ENCODE measurements around the gene OSM. TPM values are rescaled to one million over a fixed set of nuclear protein-coding genes. Genes with fewer than 3 reads are reported as not detected.

The OSM gene
- total and polyA plus RNA-seq, 5 experiments from 2014 or later = 0.81 to 11.6 (median 4.4) TPM

DNA sequence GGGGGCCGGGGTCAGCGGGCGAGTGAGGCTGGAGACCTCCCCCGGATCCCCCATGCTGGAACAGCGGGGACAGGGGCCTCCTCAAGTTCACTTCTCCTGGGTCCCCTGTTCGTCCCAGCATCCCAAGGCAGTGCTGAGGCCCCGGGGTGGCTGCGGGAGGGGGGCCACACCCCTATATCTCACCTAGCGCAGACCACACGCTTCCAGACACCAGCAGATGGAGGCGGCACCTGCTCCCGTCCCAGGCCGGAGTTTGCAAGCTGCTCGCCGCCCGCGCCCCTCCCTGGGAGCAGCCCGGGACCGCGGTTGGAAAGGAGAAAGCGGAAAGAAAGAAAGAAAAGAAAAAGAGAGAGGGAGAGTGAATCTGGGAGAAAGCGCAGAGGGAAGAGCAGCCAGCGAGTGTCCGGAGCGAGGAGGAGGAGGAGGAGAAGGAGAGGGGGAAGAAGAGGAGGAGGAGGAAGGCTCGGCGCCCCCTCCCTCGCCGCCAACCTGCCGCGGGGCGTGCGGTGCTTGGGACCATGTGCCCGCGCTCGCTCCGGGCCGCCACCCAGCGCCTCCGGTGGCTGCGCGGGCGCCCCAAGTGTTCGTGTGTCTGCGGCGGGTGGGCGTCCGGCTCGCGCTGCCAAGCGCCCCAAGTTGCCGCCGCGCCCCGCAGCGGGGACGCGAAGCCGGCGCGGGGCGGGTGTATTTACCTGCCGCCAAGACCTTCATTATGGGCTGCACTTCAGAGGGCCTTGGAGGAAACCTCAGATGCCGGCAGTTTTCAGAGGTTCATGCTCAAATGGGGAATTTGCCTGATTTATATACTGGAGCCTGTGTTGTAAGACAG, 20.5 kb downstream of the OSM start, which contains the start of gene LIF:
Gene LIF, minus strand, starts transcription at position 775 of the 829 bp plus-strand sequence. Its CDS starts 64 bp downstream, at position 711.
- H3K27me3 Mint-ChIP-seq = peaks cover 2 to 34% (median 13%) of the 10 kb centered on the region in 5 donors
- H3K4me1 Mint-ChIP-seq = peaks cover 23 to 38% (median 29%) of the 10 kb centered on the region in 4 donors
- no peaks in the 10 kb centered on the region for H3K9me3 Mint-ChIP-seq
- peak within 1 kb of the TSS in 2 of 10 donors; percentile 69 to 73 for H3K27ac Mint-ChIP-seq
- H3K36me3 Mint-ChIP-seq = no peaks in the 10 kb centered on the region
- DNase-seq (peak in 8 of 10 donors; percentile 31 to 57 (median 48)), ATAC-seq (peak; percentile 92 to 97)
- peak within 1 kb of the TSS; percentile 81 to 90 (median 83) for H3K4me3 Mint-ChIP-seq
- POLR2A ChIA-PET = interaction anchor here (0.6 kb wide), 2 partner anchors 9 to 677 kb away, joined by 3 to 6 read pairs; no protein-coding TSS in a partner anchor

DNA sequence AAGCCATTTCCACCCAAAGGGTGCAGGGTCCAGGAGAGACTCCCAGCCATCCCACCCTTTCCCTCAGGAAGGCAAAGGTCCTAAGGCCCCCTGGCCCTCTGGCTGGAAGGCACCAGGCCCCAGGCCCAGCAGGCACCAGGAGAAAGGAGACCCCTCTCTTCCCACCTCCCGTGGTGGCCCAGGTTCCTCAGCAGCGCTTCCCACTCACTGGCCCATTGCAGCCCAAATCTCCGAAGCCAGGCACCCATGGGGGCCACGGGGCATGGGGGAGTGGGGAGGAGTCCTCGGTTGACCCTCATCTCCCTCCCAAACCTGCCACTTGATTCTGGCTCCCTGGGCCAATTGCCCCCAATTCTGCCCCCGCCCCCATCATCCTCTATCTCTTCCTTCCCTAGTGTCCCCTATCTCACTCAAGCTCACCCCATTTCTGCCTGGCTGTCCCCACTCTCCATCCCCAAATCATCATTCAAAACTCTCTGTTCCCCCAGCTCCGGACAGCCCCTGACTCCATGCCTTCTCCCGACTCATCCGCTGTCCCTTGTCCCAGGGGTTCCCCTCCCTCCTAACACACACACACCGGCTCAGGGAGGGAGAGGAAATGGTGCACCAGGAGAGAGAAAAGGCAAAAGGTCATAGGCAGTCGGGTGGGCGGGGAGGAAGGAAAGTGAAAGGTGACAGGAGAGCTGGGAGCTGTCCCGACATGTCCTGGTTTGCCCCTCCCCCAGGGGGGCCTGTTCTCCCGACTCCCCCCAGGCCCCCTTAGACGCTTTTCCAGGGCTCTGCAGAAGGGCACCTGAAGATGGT, 21.3 kb downstream of the OSM start:
- Mint-ChIP-seq H3K27ac (peak overlapping the region in 1 of 10 donors; percentile 73), H3K27me3 (peaks cover 2 to 34% (median 13%) of the 10 kb centered on the region in 5 donors), H3K36me3 (no peaks in the 10 kb centered on the region), H3K9me3 (no peaks in the 10 kb centered on the region), H3K4me1 (peaks cover 23 to 38% (median 30%) of the 10 kb centered on the region in 4 donors), H3K4me3 (peak overlapping the region; percentile 55 to 90 (median 82))
- POLR2A ChIA-PET = no interaction called here
- ATAC-seq (no peak), DNase-seq (no peak)

DNA sequence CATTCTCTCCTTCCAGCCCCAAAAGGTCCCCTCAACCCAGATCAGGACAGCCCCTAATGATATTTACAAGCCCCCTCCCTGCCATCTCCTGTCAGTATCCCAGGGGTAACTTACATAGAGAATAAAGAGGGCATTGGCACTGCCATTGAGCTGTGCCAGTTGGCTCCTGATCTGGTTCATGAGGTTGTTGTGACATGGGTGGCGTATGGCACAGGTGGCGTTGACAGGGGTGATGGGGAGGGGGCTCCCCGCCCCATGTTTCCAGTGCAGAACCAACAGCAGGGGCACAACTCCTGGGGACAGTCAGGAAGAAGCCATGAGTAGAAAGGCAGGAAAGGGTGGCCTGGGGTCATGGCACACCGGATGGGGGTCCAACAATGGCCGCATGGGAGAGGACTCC, 22.0 kb downstream of the OSM start:
- Mint-ChIP-seq H3K27me3 (peaks cover 2 to 34% (median 13%) of the 10 kb centered on the region in 5 donors), H3K36me3 (no peaks in the 10 kb centered on the region), H3K9me3 (no peaks in the 10 kb centered on the region), H3K27ac (peak overlapping the region in 1 of 10 donors; percentile 30), H3K4me3 (peak overlapping the region in 7 of 10 donors; percentile 25 to 90 (median 62)), H3K4me1 (peaks cover 23 to 38% (median 30%) of the 10 kb centered on the region in 4 donors)
- ATAC-seq = no peak
- POLR2A ChIA-PET = no interaction called here
- no peak for DNase-seq

DNA sequence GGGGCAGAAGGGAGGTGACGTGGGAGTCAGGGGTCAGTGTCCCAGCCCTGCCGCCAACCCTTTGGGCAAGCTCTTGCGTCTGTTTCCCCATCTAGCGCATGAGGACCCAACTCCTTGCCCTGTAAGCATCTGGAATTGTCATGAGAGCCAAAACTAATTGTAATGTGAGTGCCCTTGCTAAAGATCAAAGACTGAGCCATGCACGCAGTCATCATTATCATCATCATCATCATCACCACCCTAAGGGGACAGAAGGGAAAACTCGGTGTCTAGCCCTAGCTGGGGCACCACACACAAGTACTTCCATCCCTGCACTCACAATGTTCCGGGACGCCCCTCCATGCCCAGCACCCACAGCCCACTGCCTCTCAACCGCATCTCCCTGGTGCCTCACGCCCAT, 22.6 kb downstream of the OSM start:
- H3K9me3 Mint-ChIP-seq = no peaks in the 10 kb centered on the region
- peak overlapping the region in 4 of 10 donors; percentile 8 to 45 (median 24) for H3K4me3 Mint-ChIP-seq
- peak overlapping the region in 2 of 10 donors; percentile 5 to 30 for H3K27ac Mint-ChIP-seq
- DNase-seq = no peak
- POLR2A ChIA-PET = no interaction called here
- H3K4me1 Mint-ChIP-seq = peaks cover 23 to 37% (median 28%) of the 10 kb centered on the region in 4 donors
- no peaks in the 10 kb centered on the region for H3K36me3 Mint-ChIP-seq
- peaks cover 2 to 34% (median 13%) of the 10 kb centered on the region in 5 donors for H3K27me3 Mint-ChIP-seq
- ATAC-seq = no peak

DNA sequence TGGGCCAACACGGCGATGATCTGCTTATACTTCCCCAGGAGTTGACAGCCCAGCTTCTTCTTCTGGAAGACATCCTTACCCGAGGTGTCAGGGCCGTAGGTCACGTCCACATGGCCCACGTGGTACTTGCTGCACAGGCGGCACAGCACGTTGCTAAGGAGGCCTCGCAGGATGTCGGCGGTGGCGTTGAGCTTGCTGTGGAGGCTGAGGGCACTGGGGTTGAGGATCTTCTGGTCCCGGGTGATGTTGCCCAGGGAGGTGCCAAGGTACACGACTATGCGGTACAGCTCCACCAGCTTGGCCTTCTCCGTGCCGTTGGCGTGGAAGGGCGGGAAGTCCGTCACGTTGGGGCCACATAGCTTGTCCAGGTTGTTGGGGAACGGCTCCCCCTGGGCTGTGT, 23.0 kb downstream of the OSM start:
- no peak for DNase-seq
- Mint-ChIP-seq H3K4me3 (peak overlapping the region in 1 of 10 donors; percentile 45), H3K4me1 (peaks cover 21 to 33% (median 27%) of the 10 kb centered on the region in 4 donors), H3K9me3 (no peaks in the 10 kb centered on the region), H3K27me3 (peaks cover 2 to 30% (median 13%) of the 10 kb centered on the region in 5 donors), H3K36me3 (no peaks in the 10 kb centered on the region), H3K27ac (peak overlapping the region in 1 of 10 donors; percentile 5)
- ATAC-seq = no peak
- POLR2A ChIA-PET = no interaction called here

DNA sequence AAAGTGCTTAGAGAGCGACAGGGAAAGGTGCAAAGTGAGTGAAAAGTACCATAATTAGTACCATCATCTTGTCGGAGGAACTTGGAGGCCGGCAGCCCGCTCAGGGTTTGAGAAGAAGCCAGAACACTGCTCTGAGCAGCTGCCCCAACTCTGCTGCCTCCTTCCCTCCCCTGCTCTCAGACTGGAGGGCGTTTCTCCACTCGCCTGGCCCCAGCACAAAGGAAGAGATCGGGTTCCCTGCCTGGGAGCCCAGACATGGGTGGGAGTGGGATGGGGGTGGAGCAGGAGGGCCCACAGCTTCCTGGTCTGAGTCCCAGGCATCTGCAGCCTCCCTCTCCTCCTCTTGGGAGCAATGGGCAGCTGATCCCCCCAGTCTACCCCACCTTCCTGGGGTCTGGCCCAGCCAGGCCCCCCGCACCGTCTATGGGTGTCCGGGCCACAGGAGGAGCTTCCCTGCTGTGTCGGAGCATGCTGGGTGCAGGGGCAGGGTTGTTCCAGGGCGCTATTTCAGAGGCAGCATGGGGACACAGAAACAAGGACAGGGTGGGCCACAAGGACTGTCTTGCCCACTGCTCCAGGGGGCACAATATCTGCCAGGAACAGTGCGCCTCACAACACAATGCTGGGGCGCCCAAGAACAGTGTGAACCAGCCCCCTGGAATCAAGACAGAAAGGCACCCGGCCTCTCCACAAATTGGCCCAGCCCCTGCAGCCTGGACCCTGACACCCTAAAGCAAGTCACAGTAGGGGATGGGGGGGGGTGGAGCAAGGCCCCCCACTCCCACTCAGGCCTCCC, 24.9 kb downstream of the OSM start:
- H3K4me3 Mint-ChIP-seq = no peak overlapping the region
- H3K27me3 Mint-ChIP-seq = peaks cover 0 to 13% (median 2%) of the 10 kb centered on the region in 5 donors
- H3K9me3 Mint-ChIP-seq = no peaks in the 10 kb centered on the region
- no peak overlapping the region for H3K27ac Mint-ChIP-seq
- no peaks in the 10 kb centered on the region for H3K36me3 Mint-ChIP-seq
- POLR2A ChIA-PET = no interaction called here
- peaks cover 10 to 16% (median 12%) of the 10 kb centered on the region in 4 donors for H3K4me1 Mint-ChIP-seq
- DNase-seq (no peak), ATAC-seq (no peak)

DNA sequence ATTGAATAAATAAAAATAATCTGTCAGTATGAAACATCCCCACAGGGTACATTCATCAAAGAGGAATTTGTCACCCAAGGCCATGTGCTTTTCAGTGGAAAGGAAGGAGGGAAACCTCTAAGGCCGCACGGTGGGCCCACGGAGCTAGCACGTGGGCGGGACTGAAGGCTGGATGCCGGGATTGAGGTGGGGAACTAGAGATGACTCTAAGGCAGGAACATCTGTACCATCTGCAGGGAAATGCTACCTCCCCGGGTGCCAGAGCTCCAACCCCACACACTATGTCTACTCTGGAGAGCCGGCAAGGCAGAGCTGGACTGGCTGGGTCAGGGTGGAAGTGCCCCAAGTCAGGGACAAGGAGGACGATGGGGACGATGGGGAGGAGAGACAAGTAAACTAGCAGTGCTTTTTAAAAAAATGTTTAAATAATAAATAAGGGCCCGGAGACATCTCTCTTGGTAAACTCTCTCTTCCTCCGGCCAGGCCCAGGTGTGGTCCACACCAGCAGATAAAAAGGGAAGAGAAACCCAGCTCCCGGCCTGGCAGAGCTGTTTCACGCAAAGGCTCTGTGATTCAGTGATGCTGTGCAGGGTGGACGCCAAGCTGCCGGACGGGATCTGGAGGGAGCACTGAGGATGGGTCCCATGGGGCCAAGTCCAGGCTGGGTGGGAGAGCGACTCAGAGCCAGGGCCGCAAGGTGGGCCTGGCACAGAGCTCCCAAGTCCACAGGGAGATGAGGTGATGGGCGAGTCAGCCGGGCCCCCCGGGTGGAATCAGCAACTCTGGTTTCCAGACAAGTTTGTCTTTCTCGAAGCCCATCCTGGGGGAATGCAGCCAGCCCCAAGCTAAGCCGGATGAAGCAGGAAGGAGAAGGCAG, 25.9 kb downstream of the OSM start:
- H3K4me3 Mint-ChIP-seq = no peak overlapping the region
- H3K9me3 Mint-ChIP-seq = no peaks in the 10 kb centered on the region
- peaks cover 5 to 6% (median 5%) of the 10 kb centered on the region in 4 donors for H3K4me1 Mint-ChIP-seq
- no peak for DNase-seq
- H3K36me3 Mint-ChIP-seq = no peaks in the 10 kb centered on the region
- ATAC-seq = no peak
- H3K27me3 Mint-ChIP-seq = peaks cover 0 to 3% (median 0%) of the 10 kb centered on the region in 5 donors
- POLR2A ChIA-PET = interaction anchor here (0.6 kb wide), 1 partner anchor 91 kb away, joined by 3 read pairs; no protein-coding TSS in a partner anchor
- H3K27ac Mint-ChIP-seq = no peak overlapping the region

DNA sequence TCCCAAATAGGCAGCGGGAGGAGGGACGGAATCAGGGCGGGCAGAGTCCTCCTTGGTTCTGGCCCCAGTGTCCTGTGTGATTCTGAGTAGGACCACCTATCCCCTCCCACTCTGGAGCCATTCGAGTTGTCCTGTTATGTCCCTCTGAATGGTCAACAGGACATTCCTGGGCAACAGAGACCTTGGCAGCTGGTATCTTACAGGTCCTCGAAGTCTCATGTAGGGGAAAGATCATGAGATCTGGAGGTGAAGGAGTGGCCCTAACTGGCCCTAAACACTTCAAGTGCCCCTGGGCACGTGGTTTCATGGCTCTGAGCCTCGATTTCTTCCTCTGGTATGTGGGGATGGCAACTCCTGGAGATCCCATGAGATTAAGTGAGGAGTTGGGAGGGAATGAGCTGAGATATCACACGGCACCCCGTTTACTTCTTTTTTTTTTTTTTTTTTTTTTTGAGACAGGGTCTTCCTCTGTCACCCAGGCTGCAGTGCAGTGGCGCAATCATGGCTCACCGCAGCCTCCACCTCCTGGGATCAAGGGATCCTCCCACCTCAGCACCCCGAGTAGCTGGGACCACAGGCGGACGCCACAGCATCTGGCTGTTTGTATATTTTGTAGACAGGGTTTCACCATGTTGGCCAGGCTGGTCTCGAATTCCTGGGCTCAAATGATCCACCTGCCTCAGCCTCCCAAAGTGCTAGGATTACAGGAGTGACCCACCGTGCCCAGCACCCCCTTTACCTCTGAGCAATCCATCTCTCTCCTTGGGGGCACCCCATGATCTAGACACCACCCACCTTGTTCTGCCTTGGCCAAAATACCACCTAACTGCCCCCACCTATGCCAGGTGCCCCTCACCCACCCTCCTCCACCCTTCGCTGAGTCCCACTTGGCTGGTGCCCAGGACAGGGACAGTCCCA, 26.9 kb downstream of the OSM start:
- ATAC-seq (no peak), DNase-seq (no peak)
- no peak overlapping the region for H3K27ac Mint-ChIP-seq
- H3K4me1 Mint-ChIP-seq = peaks cover 0 to 5% (median 3%) of the 10 kb centered on the region in 4 donors
- no peaks in the 10 kb centered on the region for H3K36me3 Mint-ChIP-seq
- POLR2A ChIA-PET = no interaction called here
- H3K9me3 Mint-ChIP-seq = no peaks in the 10 kb centered on the region
- H3K4me3 Mint-ChIP-seq = no peak overlapping the region
- no peaks in the 10 kb centered on the region for H3K27me3 Mint-ChIP-seq

DNA sequence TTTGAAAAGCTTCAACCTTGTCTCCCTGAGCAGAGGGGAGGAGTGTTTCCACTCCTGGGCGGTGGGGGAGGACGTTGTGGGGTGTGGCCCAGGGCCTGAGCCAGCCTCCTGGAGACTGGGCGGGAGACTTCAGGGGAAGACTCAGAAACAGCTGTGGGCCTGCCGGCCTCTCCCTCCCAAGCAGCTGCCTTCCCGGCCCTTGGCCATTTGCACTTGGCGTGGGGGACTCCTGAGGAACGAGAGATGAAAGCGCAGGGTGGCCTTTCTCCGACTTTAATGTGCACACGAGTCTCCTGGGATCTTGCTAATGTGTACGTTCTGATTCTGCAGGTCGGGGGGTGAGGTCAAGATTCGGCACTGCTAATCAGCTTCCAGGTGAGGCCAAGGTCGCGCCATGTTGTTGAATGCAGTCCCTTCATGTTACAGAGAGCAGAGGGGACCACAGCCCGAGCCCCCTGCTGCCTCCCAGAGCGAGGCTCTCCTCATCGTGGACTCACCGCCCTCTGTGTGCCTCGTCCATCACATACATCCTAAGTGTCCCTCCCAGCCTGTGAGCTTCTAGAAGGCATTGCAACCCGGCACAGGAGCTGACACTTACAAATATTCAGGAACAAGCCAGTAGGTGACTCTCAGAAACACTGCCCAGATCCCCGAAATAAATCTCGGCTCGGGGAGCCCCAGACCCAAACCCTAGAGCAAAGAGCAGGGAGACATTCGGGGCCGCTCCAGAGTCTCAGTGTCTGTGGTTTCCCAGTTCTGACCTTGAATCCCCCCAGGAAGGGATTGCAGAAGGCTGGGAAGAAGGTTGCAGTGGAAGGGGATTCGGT, 27.8 kb downstream of the OSM start:
- peaks cover 0 to 3% (median 2%) of the 10 kb centered on the region in 4 donors for H3K4me1 Mint-ChIP-seq
- ATAC-seq = no peak
- no peaks in the 10 kb centered on the region for H3K27me3 Mint-ChIP-seq
- DNase-seq = no peak
- H3K9me3 Mint-ChIP-seq = no peaks in the 10 kb centered on the region
- no peaks in the 10 kb centered on the region for H3K36me3 Mint-ChIP-seq
- peak overlapping the region in 3 of 10 donors; percentile 29 to 82 (median 50) for H3K27ac Mint-ChIP-seq
- no peak overlapping the region for H3K4me3 Mint-ChIP-seq
- POLR2A ChIA-PET = no interaction called here

DNA sequence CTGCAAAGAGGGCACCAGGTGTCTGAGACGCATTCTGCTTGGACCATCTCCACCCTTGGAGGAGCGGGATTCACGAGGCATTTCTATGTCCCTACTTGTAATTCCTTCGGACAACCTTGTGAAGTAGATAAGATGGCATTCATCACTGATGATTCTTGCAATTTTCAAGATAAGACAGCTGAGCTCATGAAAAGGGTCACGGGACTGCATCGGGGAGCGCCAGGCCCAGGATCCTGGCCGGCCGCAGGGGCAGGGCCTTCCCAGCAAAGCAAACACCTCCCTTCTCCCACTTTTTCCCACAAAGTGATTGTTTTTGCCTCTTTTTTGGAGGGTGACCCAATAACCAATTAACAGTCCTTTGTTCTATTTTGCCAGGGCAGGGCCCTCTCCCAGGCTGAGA, 28.5 kb downstream of the OSM start:
- no peak overlapping the region for H3K27ac Mint-ChIP-seq
- POLR2A ChIA-PET = no interaction called here

More for the DNA sequence above, 28.5 kb downstream of the OSM start:
- Mint-ChIP-seq H3K4me3 (no peak overlapping the region), H3K27me3 (no peaks in the 10 kb centered on the region), H3K9me3 (no peaks in the 10 kb centered on the region), H3K36me3 (no peaks in the 10 kb centered on the region), H3K4me1 (peaks cover 0 to 3% (median 2%) of the 10 kb centered on the region in 4 donors)
- ATAC-seq (no peak), DNase-seq (no peak)

Data from naive thymus-derived CD8-positive, alpha-beta T cell (primary cell).